CD4-positive, alpha-beta memory T cell (primary cell): ENCODE results near the gene CCDC57. TPM values are rescaled to one million over a fixed set of nuclear protein-coding genes. Genes with fewer than 3 reads are reported as not detected.

Source experiments
- CTCF ChIA-PET: fragments of 350-600 bp; sonication (Branson Sonifier 250); formaldehyde crosslinking; loops from one replicate; lab custom pipeline; 2021; ENCODE audit warnings: inconsistent platforms; ENCODE audit not compliant: partially characterized antibody; lab: Charles Lee
- POLR2A ChIA-PET: fragments of 350-600 bp; sonication (Branson Sonifier 250); formaldehyde crosslinking; loops from one replicate; lab custom pipeline; 2021; ENCODE audit not compliant: partially characterized antibody; lab: Charles Lee
- DNase-seq, 5 donors: peaks; one replicate each; pipeline versions ENCODE4 v3.0.0 to v3.0.0-alpha.2; 2020 to 2022; ENCODE audit warnings: mixed read lengths in 1 of 5
- H3K27ac ChIP-seq: one replicate; pipeline ENCODE4 v1.7.0; 2013; ENCODE audit warnings: low read depth, low read length
- H3K27me3 ChIP-seq: 2 replicates; pipeline ENCODE4 v1.7.0; 2013; ENCODE audit warnings: mild to moderate bottlenecking, low read length, moderate library complexity; ENCODE audit not compliant: insufficient read depth
- H3K36me3 ChIP-seq: 2 replicates; pipeline ENCODE4 v1.7.0; 2013; ENCODE audit warnings: mild to moderate bottlenecking, low read length, moderate library complexity; ENCODE audit not compliant: insufficient read depth
- H3K4me1 ChIP-seq: 2 replicates; pipeline ENCODE4 v1.7.0; 2013; ENCODE audit warnings: mild to moderate bottlenecking, low read length, moderate library complexity; ENCODE audit not compliant: insufficient read depth
- H3K4me3 ChIP-seq, 2 donors: one replicate each; pipeline ENCODE4 v1.7.0; 2013; ENCODE audit warnings: low read length in 2 of 2, mild to moderate bottlenecking in 1 of 2
- H3K9me3 ChIP-seq, 2 donors: one replicate each; pipeline ENCODE4 v1.7.0; 2013; ENCODE audit warnings: low read length in 2 of 2, control low read depth in 1 of 2; ENCODE audit not compliant: control insufficient read depth in 1 of 2
- H3K27ac Mint-ChIP-seq, 7 donors: one replicate each; pipeline ENCODE4 v1.8.0; 2020 to 2021; ENCODE audit warnings: mixed read lengths in 7 of 7, mild to moderate bottlenecking in 6 of 7, inconsistent platforms in 3 of 7, moderate library complexity in 3 of 7
- H3K27me3 Mint-ChIP-seq, 2 donors: one replicate each; pipeline ENCODE4 v1.8.0; 2020 to 2021; ENCODE audit warnings: mixed read lengths in 2 of 2
- H3K36me3 Mint-ChIP-seq, 2 donors: one replicate each; pipeline ENCODE4 v1.8.0; 2020 to 2021; ENCODE audit warnings: mixed read lengths in 2 of 2, inconsistent platforms in 1 of 2, mild to moderate bottlenecking in 1 of 2
- H3K4me1 Mint-ChIP-seq, 4 donors: one replicate each; pipeline ENCODE4 v1.8.0; 2020 to 2021; ENCODE audit warnings: mixed read lengths in 4 of 4, mild to moderate bottlenecking in 1 of 4
- H3K4me3 Mint-ChIP-seq, 8 donors: one replicate each; pipeline ENCODE4 v1.8.0; 2020 to 2021; ENCODE audit warnings: mixed read lengths in 8 of 8, mild to moderate bottlenecking in 7 of 8, moderate library complexity in 6 of 8, inconsistent platforms in 3 of 8
- H3K9me3 Mint-ChIP-seq, 8 donors: one replicate each; pipeline ENCODE4 v1.8.0; 2020 to 2021; ENCODE audit warnings: mixed read lengths in 8 of 8, mild to moderate bottlenecking in 5 of 8, inconsistent platforms in 3 of 8, moderate library complexity in 1 of 8
- intact Hi-C: fragments of 100-400 bp; cut with micrococcal nuclease; formaldehyde crosslinking; loops from one replicate; pipeline ENCODE4 v1.15.1; 2023
- polyA plus RNA-seq, 2 donors: library from polyadenylated mRNA; unstranded; fragments of 300-500 nt; fragmentation: Illumina TruSeq; gene quantifications; one replicate each; pipeline ENCODE4 v1.2.3, GENCODE V29; 2021
- total RNA-seq, 2 experiments: library from RNA; stranded (reverse); gene quantifications; one replicate each; pipeline ENCODE4 v1.2.3, GENCODE V29; 2021

CCDC57 gene
- total and polyA plus RNA-seq, 4 experiments from 2014 or later = 41.6 to 88.7 (median 62.0) TPM

DNA sequence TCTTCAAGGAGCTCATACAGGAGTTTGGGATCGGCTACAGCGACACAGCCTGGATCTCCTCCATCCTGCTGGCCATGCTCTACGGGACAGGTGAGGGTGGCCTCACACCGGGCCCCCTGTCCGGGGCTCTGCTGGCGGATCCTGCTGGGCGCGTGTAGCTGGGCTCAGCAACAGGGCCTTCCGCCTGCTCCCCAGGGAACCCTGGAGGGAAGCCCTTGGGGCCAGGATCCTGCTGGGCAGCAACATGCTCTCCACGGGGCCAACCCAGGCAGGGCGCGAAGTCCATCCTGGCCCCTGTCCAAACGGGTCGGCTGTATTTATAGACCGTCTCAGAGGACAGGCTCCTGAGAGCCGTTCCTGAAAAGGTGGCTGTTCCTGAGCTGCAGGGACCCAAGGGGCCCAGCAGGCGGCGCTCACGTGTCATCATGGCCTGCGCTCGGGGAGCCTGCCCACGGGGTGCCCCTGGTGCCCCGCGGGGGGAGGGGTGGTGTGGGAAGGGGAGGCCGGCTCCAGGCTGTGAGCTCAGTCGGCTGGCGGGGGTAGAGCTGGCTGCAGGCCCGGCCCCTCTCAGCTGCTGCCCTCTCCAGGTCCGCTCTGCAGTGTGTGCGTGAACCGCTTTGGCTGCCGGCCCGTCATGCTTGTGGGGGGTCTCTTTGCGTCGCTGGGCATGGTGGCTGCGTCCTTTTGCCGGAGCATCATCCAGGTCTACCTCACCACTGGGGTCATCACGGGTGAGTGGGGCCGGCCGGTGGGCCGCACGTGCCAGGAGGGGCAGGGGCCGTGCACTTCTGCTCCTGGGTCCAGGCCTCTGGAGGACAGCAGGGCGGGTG, 23.7 kb upstream of the CCDC57 start:
- Mint-ChIP-seq H3K9me3 (peaks cover 0 to 3% (median 0%) of the 10 kb centered on the region in 8 donors), H3K4me3 (peak overlapping the region in 1 of 8 donors; percentile 35), H3K4me1 (peaks cover 10 to 58% (median 39%) of the 10 kb centered on the region in 4 donors), H3K27me3 (no peaks in the 10 kb centered on the region), H3K27ac (peak overlapping the region in 5 of 7 donors; percentile 41 to 67 (median 64)), H3K36me3 (peaks cover 0 to 13% of the 10 kb centered on the region in 2 donors)
- peak; percentile 69 to 74 (median 72) for DNase-seq
- Histone ChIP-seq H3K27me3 (no peaks in the 10 kb centered on the region), H3K36me3 (no peaks in the 10 kb centered on the region), H3K27ac (peak overlapping the region; percentile 15), H3K4me3 (no peak overlapping the region), H3K4me1 (peaks cover 63% of the 10 kb centered on the region), H3K9me3 (no peaks in the 10 kb centered on the region)
- intact Hi-C loops = loop anchor here (1.0 to 10.0 kb wide), 3 partner anchors 85 to 202 kb away; partner anchors contain the start of genes DCXR and RAC3
- ChIA-PET CTCF (interaction anchor here (0.7 to 4.2 kb wide), 22 partner anchors 15 to 207 kb away, joined by 3 to 57 read pairs (median 5); partner anchors contain the start of genes CD7, HEXD and SECTM1), POLR2A (interaction anchor here (0.6 to 6.5 kb wide), 12 partner anchors 8 to 97 kb away, joined by 3 to 47 read pairs (median 6); partner anchors contain the start of genes CD7, CSNK1D, SECTM1 and SLC16A3)

DNA sequence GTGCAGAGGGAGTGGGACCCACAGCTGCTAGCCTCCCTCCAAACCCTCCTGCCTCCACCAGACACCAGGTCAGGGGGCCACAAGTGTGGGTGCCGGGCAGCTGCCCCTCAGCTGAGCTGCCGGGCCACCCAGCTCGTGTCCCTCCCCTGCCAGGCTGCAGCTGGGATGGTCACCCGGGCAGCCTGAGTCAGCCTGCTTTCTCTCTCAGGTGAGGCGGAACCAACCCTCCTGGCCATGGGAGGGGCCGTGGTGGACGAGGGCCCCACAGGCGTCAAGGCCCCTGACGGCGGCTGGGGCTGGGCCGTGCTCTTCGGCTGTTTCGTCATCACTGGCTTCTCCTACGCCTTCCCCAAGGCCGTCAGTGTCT, 23.1 kb upstream of the CCDC57 start:
- Mint-ChIP-seq H3K27me3 (no peaks in the 10 kb centered on the region), H3K4me1 (peaks cover 10 to 52% (median 34%) of the 10 kb centered on the region in 4 donors), H3K27ac (peak overlapping the region in 4 of 7 donors; percentile 41 to 67 (median 56)), H3K4me3 (no peak overlapping the region), H3K9me3 (peaks cover 0 to 3% (median 0%) of the 10 kb centered on the region in 8 donors), H3K36me3 (peaks cover 0 to 12% of the 10 kb centered on the region in 2 donors)
- peak in 1 of 5 donors; percentile 16 for DNase-seq
- no peak overlapping the region for H3K4me3 ChIP-seq
- H3K9me3 ChIP-seq = no peaks in the 10 kb centered on the region
- H3K4me1 ChIP-seq = peaks cover 61% of the 10 kb centered on the region
- ChIA-PET CTCF (interaction anchor here (0.7 to 4.2 kb wide), 21 partner anchors 9 to 207 kb away, joined by 3 to 57 read pairs (median 5); partner anchors contain the start of genes CD7, HEXD and SECTM1), POLR2A (interaction anchor here (0.6 to 6.5 kb wide), 11 partner anchors 20 to 98 kb away, joined by 3 to 47 read pairs (median 7); partner anchors contain the start of genes CD7, CSNK1D and SECTM1)
- H3K27me3 ChIP-seq = no peaks in the 10 kb centered on the region
- H3K36me3 ChIP-seq = no peaks in the 10 kb centered on the region
- peak overlapping the region; percentile 15 for H3K27ac ChIP-seq
- intact Hi-C loops = loop anchor here (1.0 to 10.0 kb wide), 3 partner anchors 86 to 201 kb away; partner anchors contain the start of genes DCXR and RAC3

DNA sequence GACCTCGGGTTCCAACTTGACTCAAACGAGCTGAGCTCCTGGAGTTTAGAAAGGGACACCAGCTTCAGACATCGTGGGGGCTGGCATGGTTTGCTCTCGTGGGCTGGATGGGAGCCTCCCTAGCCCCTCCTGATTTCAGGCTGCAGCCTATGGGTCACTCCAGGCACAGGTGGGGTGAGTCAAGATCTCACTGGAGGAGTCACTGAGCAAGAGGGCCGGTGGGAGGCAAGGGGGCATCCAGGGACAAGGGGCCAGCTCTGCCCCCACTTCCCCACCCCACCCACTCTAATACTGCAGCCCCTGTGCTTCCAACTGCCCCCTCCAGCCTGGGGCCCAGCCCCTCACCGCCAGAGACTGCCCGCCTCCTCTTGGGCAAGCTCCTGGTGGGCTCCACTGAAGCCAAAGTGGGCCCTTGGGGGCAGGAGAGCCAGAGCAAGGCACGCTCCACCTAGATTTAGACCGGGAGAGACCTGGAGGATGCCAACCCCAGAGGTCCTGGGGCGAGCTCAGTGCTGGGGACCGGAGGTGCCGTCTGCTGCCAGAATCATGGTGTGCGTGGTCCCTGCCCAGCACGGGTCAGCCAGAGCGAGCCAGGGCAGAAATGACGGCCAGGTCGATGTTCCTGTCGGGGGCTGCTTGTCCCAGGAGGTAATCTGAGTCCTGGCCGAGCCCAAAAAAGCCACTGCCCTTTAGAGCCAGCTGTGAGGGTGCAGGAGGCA, 22.6 kb upstream of the CCDC57 start:
- intact Hi-C loops = loop anchor here (5.0 to 10.0 kb wide), 2 partner anchors 177 to 200 kb away; partner anchors contain the start of genes DCXR and RAC3
- H3K27ac Mint-ChIP-seq = peak overlapping the region in 5 of 7 donors; percentile 37 to 82 (median 74)

DNA sequence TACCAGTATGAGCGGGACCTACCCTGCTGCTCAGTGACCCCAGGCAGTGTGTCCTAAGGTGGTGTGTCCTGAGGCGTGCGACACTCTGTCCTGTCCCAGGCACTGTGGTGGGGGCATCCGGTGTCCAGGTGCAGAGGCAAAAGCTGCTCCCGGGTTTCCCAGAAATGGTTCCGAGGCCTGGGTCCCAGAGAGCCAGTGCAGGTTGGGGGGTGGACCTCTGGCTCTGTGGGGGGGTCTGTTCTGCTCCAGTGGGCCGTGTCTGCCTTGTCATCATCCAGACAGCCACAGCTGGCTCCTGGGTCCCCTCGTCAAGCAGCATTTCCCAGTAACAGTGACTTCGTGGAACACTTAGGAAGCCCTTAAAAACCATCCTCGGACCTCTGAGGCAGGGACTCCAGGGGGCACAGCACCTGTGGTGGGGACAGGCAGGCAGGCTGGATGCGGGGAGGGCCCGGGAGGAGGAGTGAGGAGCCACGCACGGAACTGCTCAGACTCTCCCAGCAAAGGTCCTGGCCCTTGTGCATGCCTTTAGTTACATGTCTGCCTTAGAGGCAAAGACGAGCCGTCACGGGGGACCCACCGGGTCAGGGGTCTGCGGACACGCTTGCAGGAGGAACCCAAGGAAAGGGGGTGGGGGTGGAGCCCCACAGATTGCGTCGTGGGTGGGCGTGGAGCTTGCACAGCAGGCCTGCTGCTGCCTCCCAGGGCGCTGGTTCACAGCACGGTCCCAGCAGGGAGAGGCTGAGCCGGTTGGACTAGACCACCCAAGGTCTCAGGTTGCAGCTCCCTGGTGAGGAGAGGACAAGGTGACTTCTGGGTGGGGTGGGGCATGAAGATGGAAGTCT, 21.8 kb upstream of the CCDC57 start:
- H3K36me3 Mint-ChIP-seq = peaks cover 0 to 9% of the 10 kb centered on the region in 2 donors
- H3K9me3 Mint-ChIP-seq = peaks cover 0 to 3% (median 0%) of the 10 kb centered on the region in 8 donors
- H3K27me3 Mint-ChIP-seq = no peaks in the 10 kb centered on the region
- H3K27ac ChIP-seq = no peak overlapping the region
- peak overlapping the region in 1 of 8 donors; percentile 32 for H3K4me3 Mint-ChIP-seq
- H3K27ac Mint-ChIP-seq = peak overlapping the region in 5 of 7 donors; percentile 36 to 77 (median 74)
- intact Hi-C loops = loop anchor here (5.0 to 10.0 kb wide), 2 partner anchors 178 to 200 kb away; partner anchors contain the start of genes DCXR and RAC3
- peaks cover 60% of the 10 kb centered on the region for H3K4me1 ChIP-seq
- H3K27me3 ChIP-seq = no peaks in the 10 kb centered on the region
- no peak for DNase-seq
- H3K4me3 ChIP-seq = no peak overlapping the region
- no peaks in the 10 kb centered on the region for H3K9me3 ChIP-seq
- CTCF ChIA-PET = interaction anchor here (0.8 to 4.2 kb wide), 16 partner anchors 8 to 204 kb away, joined by 3 to 57 read pairs (median 5); partner anchors contain the start of gene CD7
- POLR2A ChIA-PET = interaction anchor here (0.8 to 6.5 kb wide), 7 partner anchors 21 to 88 kb away, joined by 3 to 47 read pairs (median 7); partner anchors contain the start of gene CSNK1D
- no peaks in the 10 kb centered on the region for H3K36me3 ChIP-seq
- peaks cover 6 to 47% (median 28%) of the 10 kb centered on the region in 4 donors for H3K4me1 Mint-ChIP-seq

More for the DNA sequence above, 22.6 kb upstream of the CCDC57 start:
- Mint-ChIP-seq H3K4me1 (peaks cover 6 to 47% (median 30%) of the 10 kb centered on the region in 4 donors), H3K4me3 (peak overlapping the region in 1 of 8 donors; percentile 25), H3K9me3 (peaks cover 0 to 3% (median 0%) of the 10 kb centered on the region in 8 donors), H3K27me3 (no peaks in the 10 kb centered on the region), H3K36me3 (peaks cover 0 to 9% of the 10 kb centered on the region in 2 donors)
- Histone ChIP-seq H3K4me3 (no peak overlapping the region), H3K36me3 (no peaks in the 10 kb centered on the region), H3K27ac (no peak overlapping the region), H3K27me3 (no peaks in the 10 kb centered on the region), H3K9me3 (no peaks in the 10 kb centered on the region), H3K4me1 (peaks cover 60% of the 10 kb centered on the region)
- CTCF ChIA-PET = interaction anchor here (0.8 to 4.2 kb wide), 20 partner anchors 9 to 206 kb away, joined by 3 to 57 read pairs (median 6); partner anchors contain the start of genes CD7, HEXD and SECTM1
- no peak for DNase-seq
- POLR2A ChIA-PET = interaction anchor here (0.6 to 6.5 kb wide), 9 partner anchors 21 to 87 kb away, joined by 3 to 47 read pairs (median 7); partner anchors contain the start of genes CD7 and CSNK1D

DNA sequence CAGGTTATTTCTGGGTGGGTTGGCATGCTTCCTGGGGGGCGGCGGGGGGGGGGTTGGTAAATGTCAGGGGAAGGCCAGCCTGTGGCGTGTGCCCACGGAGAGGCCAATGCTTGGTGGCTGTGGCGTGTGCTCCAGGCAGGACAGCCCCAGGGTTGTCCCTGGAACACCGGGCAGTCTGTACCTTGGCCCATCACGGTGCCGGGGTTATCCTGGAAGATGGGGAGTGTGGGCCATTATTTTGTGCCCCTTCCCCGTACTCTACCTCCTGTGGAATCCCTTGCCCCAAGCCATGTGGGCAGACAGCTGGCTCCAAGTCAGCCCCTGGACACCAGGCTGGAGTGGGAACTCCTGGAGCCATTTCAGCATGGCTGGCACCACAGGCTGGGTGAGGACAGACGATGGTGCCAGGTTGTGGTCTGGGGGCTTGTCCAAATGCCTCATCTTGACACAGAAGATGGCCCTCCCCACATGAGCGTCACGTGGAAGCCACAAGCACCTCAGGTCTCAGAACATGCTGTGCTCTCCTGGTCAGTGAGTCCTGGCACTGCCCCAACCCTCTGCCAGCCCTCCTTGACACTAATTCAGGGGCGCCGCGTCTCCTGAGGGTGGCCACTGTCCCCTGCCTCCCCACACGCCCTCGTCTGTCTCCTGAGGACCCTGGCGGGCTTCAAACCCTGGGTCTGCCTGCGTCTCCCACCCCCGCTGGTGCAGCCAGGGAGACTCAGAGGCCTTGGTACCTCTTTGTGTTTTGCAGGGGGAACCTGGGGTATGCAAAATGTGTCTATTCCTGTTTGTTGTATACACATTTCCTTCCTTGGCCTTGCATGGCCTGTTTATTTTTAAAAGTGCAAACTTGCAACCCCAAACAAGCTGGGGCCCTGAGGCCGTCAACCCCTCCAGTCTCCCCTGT, 20.5 kb upstream of the CCDC57 start:
- H3K9me3 ChIP-seq = no peaks in the 10 kb centered on the region
- H3K4me3 ChIP-seq = no peak overlapping the region
- peaks cover 51% of the 10 kb centered on the region for H3K4me1 ChIP-seq
- Mint-ChIP-seq H3K27me3 (no peaks in the 10 kb centered on the region), H3K27ac (peak overlapping the region in 5 of 7 donors; percentile 27 to 74 (median 68)), H3K4me3 (peak overlapping the region in 2 of 8 donors; percentile 57 to 81), H3K4me1 (peaks cover 3 to 37% (median 18%) of the 10 kb centered on the region in 4 donors), H3K36me3 (peaks cover 0 to 4% of the 10 kb centered on the region in 2 donors), H3K9me3 (peaks cover 0 to 3% (median 0%) of the 10 kb centered on the region in 8 donors)
- DNase-seq = no peak
- intact Hi-C loops = loop anchor here (10.0 kb wide), 1 partner anchor 198 kb away; the partner anchor contains the start of genes DCXR and RAC3
- ChIA-PET POLR2A (interaction anchor here (1.1 to 4.0 kb wide), 2 partner anchors 67 to 84 kb away, joined by 3 to 47 read pairs; partner anchors contain the start of gene CD7), CTCF (interaction anchor here (1.0 to 3.9 kb wide), 4 partner anchors 27 to 84 kb away, joined by 3 to 28 read pairs (median 4); partner anchors contain the start of gene CD7)
- H3K36me3 ChIP-seq = no peaks in the 10 kb centered on the region
- H3K27ac ChIP-seq = no peak overlapping the region
- no peaks in the 10 kb centered on the region for H3K27me3 ChIP-seq
